Calu3 (cell line): Measurements from ENCODE around the gene YAF2. TPM values are rescaled to one million over a fixed set of nuclear protein-coding genes. Genes with fewer than 3 reads are reported as not detected.
A peak's percentile ranks its signal among the peaks of the same experiment; 100 is the strongest.

Source experiments
- Bru-seq: library from RNA; stranded (reverse); fragments of 400-500 nt; gene quantifications from one replicate; lab custom pipeline; 2021; lab: Mats Ljungman, UMichigan
- BruChase-seq, 2 experiments: library from RNA; stranded (reverse); fragments of 400-500 nt; gene quantifications; one replicate each; lab custom pipeline; 2021; lab: Mats Ljungman, UMichigan
- BruUV-seq: library from RNA; stranded (reverse); fragments of 400-500 nt; replicated peaks from 2 replicates; lab custom pipeline; 2021; lab: Mats Ljungman, UMichigan
- CTCF ChIA-PET: fragments of 300-600 bp; sonication (Branson Sonifier 250); formaldehyde crosslinking; loops from one replicate; lab custom pipeline; 2022; ENCODE audit warnings: antibody characterized with exemption; lab: Charles Lee
- DNase-seq: peaks from one replicate; pipeline ENCODE4 v3.0.0; 2022
- H3K27ac Mint-ChIP-seq: one replicate; pipeline ENCODE4 v1.8.0; 2022; ENCODE audit warnings: mixed read lengths; ENCODE audit not compliant: unreplicated experiment
- H3K27me3 Mint-ChIP-seq: one replicate; pipeline ENCODE4 v1.8.0; 2022; ENCODE audit warnings: mixed read lengths; ENCODE audit not compliant: unreplicated experiment
- H3K36me3 Mint-ChIP-seq: one replicate; pipeline ENCODE4 v1.8.0; 2022; ENCODE audit warnings: mild to moderate bottlenecking, moderate library complexity, mixed read lengths; ENCODE audit not compliant: insufficient read depth, unreplicated experiment
- H3K4me1 Mint-ChIP-seq: one replicate; pipeline ENCODE4 v1.8.0; 2022; ENCODE audit warnings: mild to moderate bottlenecking, low read depth, mixed read lengths; ENCODE audit not compliant: unreplicated experiment
- H3K4me3 Mint-ChIP-seq: one replicate; pipeline ENCODE4 v1.8.0; 2022; ENCODE audit warnings: mild to moderate bottlenecking, low read depth, moderate library complexity, mixed read lengths; ENCODE audit not compliant: unreplicated experiment
- H3K9me3 Mint-ChIP-seq: one replicate; pipeline ENCODE4 v1.8.0; 2022; ENCODE audit warnings: low read depth, mixed read lengths; ENCODE audit not compliant: unreplicated experiment
- intact Hi-C: fragments of 100-400 bp; cut with micrococcal nuclease; formaldehyde crosslinking; loops from one replicate; pipeline ENCODE4 v1.10.0; 2022; ENCODE audit not compliant: unreplicated experiment
- long read RNA-seq: library from polyadenylated mRNA; stranded (forward); transcript quantifications from one replicate; pipeline ENCODE4 v2.0.0, GENCODE V29; 2022
- total RNA-seq: library from RNA; stranded (reverse); gene quantifications from 2 replicates; pipeline ENCODE4 v1.2.3, GENCODE V29; 2022
- TF ChIP-seq, protein P1 (sequence below): fragments of 200-600 bp; IDR thresholded peaks from one replicate; pipeline ENCODE4 v1.8.0; 2022; ENCODE audit warnings: antibody characterized with exemption; ENCODE audit not compliant: unreplicated experiment

YAF2 gene
- 18.0 and 18.9 TPM in 2 replicates for total RNA-seq
- percentile 74 among the genes with signal in this experiment for Bru-seq, nascent RNA
- percentile 60 among the genes with signal in this experiment for BruChase-seq, experiment 1, labeled RNA remaining after a 6-hour chase
- percentile 61 among the genes with signal in this experiment for BruChase-seq, experiment 2, labeled RNA remaining after a 2-hour chase
- long read RNA-seq, full-length matches to known transcripts, result 12 of 14 reads
- long read RNA-seq, partial matches to known transcripts, result 1 of 14 reads
- long read RNA-seq, other reads (novel, unspliced or antisense), result 1 of 14 reads

DNA sequence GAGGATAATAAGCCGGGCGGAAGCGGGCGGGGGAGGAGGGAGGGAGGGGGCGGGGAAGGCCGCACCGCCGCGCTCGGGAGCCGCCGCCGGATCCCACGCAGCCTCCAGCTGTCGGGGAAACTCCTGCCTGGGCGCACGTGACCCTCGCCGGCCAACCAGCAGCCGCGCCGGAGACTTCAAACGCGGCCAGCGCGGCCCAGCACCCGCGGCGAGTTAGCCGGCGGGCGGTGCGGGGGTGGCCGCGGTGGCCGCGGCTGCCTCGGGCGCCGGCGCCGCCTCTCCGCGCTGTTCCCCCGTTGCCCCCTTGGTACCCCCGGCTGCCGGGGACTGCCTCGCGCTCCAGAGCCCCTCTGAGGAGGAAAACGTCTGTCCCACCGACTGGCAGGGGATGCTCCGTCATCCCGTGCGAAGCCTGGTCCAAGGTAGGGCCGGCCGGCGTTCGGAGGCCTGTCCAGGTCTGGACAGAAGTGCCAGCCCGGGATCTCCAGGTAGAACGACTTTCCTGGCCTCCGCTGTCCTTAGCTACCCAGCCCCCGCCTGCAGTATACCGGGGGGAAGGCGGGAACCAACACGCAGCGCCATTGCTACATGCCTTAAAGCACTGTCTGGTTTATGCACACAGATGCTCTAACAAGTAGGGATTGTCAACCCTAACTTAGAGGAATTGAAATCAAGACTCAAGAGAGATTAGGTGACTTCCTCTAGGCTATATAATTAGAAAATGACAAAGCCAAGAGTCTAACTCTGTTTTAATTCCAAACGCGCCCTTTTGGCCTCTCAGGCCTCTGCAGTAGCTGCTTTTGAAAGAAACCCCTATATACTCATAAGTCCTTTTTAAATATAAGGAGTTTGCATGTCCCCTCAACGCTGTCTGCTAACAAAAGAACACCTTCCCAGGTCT is at the start of gene YAF2:
TSS of gene YAF2 (minus strand) at position 9 of the 901 bp plus-strand sequence. CDS start 68 bp downstream, outside the sequence.
- peaks cover 28% of the 10 kb centered on the region for H3K36me3 Mint-ChIP-seq
- peaks cover 9% of the 10 kb centered on the region for H3K4me1 Mint-ChIP-seq
- BruUV-seq, result no TSS peak
- peak; percentile 83 for DNase-seq
- intact Hi-C loops, result loop anchor here (5.0 to 10.0 kb wide), 2 partner anchors 94 kb away; partner anchors contain the start of gene GXYLT1
- no peaks in the 10 kb centered on the region for H3K27me3 Mint-ChIP-seq
- no peaks in the 10 kb centered on the region for H3K9me3 Mint-ChIP-seq
- H3K4me3 Mint-ChIP-seq, result peak within 1 kb of the TSS; percentile 92
- TF ChIP-seq, protein P1, sequence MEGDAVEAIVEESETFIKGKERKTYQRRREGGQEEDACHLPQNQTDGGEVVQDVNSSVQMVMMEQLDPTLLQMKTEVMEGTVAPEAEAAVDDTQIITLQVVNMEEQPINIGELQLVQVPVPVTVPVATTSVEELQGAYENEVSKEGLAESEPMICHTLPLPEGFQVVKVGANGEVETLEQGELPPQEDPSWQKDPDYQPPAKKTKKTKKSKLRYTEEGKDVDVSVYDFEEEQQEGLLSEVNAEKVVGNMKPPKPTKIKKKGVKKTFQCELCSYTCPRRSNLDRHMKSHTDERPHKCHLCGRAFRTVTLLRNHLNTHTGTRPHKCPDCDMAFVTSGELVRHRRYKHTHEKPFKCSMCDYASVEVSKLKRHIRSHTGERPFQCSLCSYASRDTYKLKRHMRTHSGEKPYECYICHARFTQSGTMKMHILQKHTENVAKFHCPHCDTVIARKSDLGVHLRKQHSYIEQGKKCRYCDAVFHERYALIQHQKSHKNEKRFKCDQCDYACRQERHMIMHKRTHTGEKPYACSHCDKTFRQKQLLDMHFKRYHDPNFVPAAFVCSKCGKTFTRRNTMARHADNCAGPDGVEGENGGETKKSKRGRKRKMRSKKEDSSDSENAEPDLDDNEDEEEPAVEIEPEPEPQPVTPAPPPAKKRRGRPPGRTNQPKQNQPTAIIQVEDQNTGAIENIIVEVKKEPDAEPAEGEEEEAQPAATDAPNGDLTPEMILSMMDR, result no peak
- CTCF ChIA-PET, result no interaction called here
- H3K27ac Mint-ChIP-seq, result peak within 1 kb of the TSS; percentile 70

DNA sequence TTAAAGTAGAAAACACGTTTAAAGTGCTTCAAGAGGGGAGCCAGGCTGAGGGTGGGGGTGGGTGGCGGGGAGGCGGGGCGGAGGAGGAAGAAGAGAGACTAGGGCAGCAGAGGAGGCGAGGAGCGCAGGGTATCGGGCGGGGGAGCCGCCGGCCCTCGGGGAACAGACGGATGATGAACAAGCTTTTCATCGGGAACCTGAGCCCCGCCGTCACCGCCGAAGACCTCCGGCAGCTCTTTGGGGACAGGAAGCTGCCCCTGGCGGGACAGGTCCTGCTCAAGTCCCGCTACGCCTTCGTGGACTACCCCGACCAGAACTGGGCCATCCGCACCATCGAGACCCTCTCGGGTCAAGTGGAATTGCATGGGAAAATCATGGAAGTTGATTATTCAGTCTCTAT is 48.7 kb upstream of the YAF2 start:
- no peak for DNase-seq
- no peaks in the 10 kb centered on the region for H3K36me3 Mint-ChIP-seq
- TF ChIP-seq, protein P1, result no peak
- H3K27me3 Mint-ChIP-seq, result no peaks in the 10 kb centered on the region
- no TSS peak for BruUV-seq
- H3K27ac Mint-ChIP-seq, result no peak overlapping the region
- H3K9me3 Mint-ChIP-seq, result no peaks in the 10 kb centered on the region
- no peaks in the 10 kb centered on the region for H3K4me1 Mint-ChIP-seq
- intact Hi-C loops, result no loop called here
- H3K4me3 Mint-ChIP-seq, result no peak overlapping the region
- CTCF ChIA-PET, result no interaction called here

DNA sequence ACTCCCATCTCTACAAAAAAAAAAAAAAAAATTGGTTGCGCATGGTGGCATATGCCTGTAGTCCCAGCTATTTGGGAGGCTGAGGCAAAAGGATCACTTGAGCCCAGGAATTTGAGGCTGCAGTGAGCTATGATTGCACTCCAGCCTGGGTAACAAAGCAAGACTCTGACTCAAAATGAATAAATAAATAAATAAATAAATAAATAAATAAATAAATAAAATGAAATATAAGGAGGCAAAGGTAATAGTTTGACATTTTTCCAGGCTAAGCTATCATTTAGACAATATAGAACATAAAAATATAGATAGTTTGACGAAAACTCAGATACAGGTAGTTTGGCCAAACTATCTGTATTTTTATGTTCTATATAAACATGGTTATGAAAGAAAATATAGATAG is 47.4 kb upstream of the YAF2 start:
- intact Hi-C loops, result no loop called here
- TF ChIP-seq, protein P1, result no peak
- CTCF ChIA-PET, result interaction anchor here (0.7 kb wide), 1 partner anchor 23 kb away, joined by 3 read pairs; no protein-coding TSS in a partner anchor
- Mint-ChIP-seq H3K27me3 (no peaks in the 10 kb centered on the region), H3K27ac (no peak overlapping the region), H3K4me3 (no peak overlapping the region), H3K4me1 (no peaks in the 10 kb centered on the region), H3K9me3 (no peaks in the 10 kb centered on the region), H3K36me3 (no peaks in the 10 kb centered on the region)
- no TSS peak for BruUV-seq
- DNase-seq, result no peak

DNA sequence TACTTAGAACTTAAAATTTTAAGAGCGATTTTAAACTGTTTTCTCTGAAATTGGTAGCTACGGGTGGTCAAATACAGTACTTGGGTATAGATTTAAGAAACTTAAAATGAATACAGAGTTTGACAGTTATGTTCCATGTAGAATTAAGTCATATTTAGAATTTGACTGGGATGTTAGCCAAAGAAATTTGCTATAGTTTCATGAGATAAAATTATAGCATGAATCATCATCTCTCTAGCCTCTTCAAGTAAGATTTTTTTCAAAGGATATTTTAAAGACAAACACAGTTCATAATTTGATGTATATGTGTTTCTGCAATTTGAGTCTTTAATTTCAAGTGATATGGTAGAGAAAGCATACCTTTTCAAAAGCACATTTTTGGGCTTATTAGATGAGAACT is 46.8 kb upstream of the YAF2 start:
- H3K27me3 Mint-ChIP-seq, result no peaks in the 10 kb centered on the region
- no peaks in the 10 kb centered on the region for H3K9me3 Mint-ChIP-seq
- H3K36me3 Mint-ChIP-seq, result no peaks in the 10 kb centered on the region
- no peak for DNase-seq
- intact Hi-C loops, result no loop called here
- no peak overlapping the region for H3K4me3 Mint-ChIP-seq
- BruUV-seq, result no TSS peak
- H3K27ac Mint-ChIP-seq, result no peak overlapping the region
- TF ChIP-seq, protein P1, result no peak
- CTCF ChIA-PET, result no interaction called here
- no peaks in the 10 kb centered on the region for H3K4me1 Mint-ChIP-seq
